NCI-H460 (cell line): ENCODE results near the gene PLA2G2C. TPM values are rescaled to one million over a fixed set of nuclear protein-coding genes. Genes with fewer than 3 reads are reported as not detected.
A peak's percentile ranks its signal among the peaks of the same experiment; 100 is the strongest.

Experiments
- DNase-seq: peaks from one replicate; pipeline ENCODE4 v3.0.0-alpha.2; 2016; ENCODE audit warnings: low read depth; ENCODE audit errors: extremely low read depth
- total RNA-seq: library from RNA; depleted of rRNA; stranded (reverse); fragments of >200 nt; shearing (Covaris generic); gene quantifications from 2 replicates; pipeline ENCODE4 v1.2.3, GENCODE V29; 2014

The PLA2G2C gene
- total RNA-seq, 1 experiment from 2014 or later, result not detected

DNA sequence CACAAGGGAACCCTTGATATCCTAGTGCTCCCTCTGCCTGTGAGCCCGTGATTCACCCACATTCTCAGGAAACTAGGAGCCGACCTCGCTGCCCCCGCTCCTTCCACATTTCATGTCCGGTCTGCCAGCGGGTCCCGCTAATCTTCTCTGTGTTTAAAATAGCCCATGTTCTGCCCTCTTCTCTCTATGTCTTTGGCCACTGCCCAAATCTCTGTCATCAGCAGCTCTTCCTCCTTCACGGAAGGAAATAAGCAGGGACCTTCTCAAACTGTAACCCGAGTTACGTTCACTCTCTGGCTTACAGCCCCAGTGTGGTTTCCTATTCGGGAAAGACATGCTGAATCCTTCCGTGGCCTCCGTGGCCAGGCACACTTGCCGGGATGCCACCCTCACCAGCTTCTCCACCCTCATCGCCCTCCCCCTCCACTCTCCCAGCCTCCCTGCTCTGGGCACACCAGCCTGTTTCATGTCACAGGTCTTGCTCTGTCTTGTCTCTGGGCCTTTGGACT, 21.6 kb downstream of the PLA2G2C start:
- no peak for DNase-seq

DNA sequence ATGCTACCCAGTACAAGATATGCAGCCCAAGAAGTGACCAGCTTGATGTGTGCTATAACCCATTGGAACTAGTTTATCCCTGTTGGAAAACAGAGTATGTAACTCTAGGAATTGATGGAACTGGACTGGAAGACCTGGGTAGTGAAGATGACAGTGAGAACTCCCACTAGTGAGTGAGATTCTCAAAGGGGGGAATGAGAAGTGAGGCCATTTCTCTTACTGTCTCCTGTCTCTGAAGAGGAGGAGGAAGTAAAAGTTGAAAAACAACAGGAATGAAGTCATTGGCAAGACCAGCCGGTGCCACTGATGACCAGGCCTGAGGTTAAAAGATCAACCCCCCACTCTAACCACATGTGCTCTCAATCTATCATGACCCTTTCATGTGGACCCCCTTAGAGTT, 26.3 kb downstream of the PLA2G2C start:
- DNase-seq, result no peak

DNA sequence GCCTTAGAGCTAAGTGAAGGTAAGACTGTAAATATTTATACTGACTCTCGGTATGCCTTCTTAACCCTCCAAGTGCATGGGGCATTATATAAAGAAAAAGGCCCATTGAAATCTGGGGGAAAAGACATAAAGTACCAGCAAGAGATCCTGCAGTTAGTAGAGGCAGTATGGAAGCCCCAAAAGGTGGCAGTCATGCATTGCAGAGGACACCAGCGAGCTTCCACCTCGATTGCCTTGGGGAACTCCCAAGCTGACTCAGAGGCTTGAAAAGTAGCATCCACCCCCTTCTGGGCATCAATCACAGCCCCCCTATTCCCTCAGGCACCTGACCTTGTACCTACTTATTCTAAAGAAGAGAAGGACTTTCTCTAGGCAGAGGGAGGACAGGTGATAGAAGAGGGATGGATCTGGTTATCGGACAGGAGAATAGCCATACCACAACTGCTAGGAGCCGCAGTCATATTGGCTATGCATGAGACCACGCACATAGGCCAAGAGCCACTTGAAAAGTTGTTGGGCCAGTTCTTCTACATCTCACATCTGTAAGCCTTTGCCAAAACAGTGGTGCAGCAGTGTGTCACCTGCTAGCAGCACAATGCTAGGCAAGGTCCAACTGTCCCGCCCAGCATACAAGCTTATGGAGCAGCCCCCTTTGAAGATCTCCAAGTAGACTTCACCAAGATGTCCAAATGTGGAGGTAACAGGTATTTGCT, 27.8 kb downstream of the PLA2G2C start:
- DNase-seq, result no peak

DNA sequence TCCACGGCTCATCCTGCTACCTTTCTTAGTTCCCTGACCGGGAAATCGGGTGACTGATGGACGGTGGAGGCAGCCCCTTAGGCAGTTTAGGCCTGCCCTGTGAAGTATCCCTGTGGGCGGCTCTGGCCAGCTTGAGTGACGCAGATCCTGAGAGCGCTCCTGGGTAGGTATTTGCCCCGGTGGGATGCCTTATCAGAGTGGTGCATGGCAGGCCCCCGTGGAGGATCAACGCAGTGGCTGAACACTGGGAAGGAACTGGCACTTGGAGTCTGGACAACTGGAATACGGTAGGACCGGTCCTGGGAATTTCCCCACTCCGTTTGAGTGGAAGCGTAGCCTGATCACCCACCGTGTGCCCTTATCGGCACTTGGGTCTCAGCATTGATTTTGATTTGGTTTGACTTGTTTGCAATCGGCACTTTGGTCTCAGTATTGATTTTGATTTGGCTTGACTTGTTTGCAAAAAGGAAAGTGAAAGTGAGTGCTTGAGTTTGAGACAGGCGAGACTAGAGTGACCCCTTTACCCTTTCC, 32.0 kb downstream of the PLA2G2C start:
- DNase-seq, result no peak

DNA sequence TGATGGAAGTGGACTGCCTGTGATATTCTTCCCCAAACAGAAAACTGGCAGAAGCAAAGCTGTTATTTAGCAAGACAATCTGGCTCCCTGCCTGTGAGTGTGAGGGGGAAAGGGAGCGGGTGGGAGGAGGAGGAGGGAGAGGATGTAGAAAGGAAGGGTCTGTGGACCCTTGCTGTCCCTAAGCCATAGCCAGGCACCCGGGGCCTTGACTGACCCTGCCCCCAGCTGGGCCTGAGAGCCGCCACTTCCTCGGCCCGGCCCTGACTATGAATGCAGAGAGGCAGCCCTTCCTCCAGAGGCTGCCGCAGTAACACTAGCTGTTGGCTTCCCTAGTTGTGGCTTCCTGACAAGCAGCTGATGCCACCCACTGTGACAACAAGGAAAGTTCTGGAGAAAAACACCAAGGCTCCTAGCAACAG, 33.3 kb downstream of the PLA2G2C start:
- no peak for DNase-seq

DNA sequence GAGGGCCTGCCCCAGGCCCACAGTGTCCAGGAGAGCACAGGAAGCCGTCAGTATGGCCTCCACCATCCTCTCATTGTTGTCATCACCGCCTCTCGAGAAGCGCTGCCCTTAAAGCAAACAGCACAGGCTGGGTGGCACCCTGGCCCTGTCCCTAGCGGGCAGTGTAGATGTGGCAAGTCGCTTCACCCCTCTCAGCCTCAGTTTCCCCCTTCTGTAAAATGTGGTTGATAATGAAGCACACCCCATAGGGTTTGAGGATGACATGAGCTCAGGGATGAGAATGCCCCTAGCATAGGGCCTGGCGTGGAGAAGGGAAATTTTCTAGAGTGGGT, 33.8 kb downstream of the PLA2G2C start:
- DNase-seq, result no peak

DNA sequence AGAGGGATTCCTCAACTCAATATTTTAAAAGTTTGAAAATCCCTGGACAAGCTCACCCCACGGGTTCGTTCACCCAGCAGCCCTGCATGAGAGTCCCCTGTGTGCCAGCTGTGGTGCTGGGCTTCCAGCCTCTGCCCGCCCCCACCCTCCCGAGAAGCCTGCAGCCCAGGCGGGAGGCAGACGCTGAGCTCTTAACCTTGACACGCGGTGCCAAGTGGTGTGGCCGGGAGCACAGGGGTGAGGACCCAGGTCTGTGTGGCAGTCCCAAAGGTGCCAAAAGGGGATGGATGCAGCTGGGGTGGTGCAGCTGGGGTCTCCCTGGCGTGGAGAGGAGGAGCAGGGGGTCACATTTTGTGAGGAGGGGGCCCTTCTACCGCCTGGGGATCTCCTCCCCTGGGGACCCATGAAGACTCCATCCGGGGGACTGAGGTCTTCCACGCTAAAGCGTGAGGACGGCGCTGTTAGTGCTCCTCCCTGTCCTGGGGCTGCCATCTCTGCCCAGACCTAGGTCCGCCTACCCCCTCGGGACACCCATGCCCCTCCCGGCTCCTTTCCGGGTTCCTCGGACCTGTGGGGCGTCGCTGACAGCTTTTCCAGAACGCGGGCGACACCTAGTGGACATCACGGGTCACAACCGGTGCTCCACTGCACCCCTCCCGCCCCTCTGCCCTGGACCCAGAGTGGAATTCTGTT, 34.3 kb downstream of the PLA2G2C start:
- peak; percentile 59 for DNase-seq

DNA sequence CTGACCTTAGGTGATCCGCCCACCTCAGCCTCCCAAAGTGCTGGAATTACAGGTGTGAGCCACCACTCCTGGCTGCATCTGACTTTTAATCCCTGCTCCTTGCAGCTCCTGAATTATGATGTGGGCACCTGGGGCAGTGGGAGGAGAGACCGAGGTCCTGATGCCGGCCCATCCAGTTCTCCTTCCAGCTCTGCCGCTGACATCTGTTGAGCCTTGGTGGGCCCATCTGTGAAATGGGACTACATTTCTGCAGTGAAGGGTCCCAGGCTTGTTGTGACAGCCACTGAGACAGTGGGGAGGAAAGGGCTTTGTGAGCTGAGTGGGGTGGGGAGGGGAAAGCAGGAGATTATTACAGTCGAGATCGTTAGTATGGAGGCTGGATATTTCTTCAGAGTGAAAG, 35.3 kb downstream of the PLA2G2C start:
- DNase-seq, result no peak

DNA sequence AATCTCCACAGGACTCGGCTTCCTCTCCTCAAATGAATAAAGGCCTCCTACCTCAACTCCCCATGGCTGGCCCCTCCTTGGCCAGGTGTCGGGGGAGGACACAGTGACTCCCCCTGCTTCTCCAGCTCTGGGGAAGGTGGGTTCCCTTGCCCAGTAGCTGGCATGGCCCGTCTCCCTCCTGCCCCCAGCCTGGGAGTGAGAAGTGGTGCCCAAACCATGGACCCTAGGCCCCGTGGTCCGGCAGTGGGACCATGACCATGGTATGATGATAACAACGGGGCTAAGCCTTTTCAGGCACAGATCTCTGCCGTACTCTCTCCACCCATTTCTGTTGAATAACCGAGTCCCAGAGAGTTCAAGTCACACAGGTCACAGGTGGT, 36.0 kb downstream of the PLA2G2C start:
- DNase-seq, result no peak

DNA sequence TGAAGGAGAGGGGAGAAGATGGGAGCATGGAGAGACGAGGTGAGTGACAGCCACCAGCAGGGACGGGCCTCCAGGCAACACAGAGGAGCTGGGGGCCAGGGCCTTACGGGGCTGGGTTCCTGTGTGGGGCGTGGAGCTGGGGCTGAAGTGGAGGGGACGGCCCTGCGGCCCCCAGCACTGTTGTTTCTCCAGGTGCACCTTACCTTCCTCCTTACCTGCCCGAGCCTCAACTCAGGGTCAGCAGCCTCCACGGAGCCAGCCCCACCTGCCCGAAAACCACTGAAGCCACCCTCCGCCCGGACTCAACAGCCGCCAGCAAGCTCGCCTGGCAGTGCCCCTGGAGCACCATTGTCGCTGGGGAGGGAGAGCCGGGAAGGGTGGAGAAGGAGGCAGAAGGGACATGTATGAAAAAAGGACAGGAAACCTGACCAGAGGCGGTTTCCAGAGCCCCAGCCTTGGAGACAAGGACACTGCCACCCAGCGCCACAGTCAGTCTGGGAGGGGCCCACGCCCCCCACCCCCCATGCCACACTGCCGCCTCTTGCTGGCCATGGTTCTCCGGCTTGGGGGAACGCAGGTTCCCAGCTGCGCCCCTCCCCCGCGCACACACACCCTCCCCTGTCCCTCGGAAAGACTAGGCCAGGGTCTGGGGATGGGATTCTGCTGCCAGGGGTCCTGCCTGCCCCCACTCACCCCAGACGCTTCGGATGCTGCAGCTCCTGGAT, 36.6 kb downstream of the PLA2G2C start:
- no peak for DNase-seq

DNA sequence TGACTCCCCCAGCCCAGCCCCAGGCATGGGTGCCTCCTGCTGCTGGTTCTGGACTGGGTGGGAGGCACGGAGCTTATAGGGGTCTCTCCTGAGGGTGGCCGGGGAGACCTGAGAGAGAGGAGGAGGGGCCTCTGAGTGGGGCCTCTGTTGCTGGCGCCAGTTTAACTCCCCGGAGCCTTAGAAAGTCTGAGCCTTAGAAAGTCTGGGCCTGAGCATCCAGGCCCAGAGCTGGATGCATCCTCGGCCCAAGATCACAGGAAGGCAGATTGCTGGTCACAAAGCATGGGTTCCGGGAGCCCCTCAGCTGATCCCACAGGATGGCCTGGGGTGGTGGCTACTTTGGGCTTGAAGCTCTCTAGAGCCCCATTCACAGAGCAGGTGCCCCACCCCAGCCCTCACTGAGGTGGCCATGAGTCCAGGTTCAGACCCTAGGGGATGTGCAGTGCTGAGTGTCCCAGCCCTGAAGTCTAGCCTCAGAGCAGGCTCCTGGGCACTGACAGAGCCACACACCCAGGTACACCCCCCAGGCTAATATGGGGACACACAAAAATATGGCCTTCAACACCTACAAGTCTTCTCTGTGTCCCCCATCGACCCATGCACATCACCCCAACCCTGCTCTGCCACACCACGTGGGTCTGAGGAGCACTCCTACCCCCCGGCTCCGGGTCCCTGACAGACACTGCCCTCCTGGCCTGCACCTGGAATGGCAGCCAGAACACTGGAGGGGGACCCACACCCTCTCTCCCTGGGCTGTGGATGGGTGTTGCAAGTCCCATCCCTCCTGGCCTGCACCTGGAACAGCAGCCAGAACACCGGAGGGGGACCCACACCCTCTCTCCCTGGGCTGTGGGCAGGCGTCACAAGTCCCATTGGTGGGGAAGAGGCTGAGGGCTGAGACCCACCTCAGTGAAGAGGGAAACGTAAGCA, 37.5 kb downstream of the PLA2G2C start:
- no peak for DNase-seq

DNA sequence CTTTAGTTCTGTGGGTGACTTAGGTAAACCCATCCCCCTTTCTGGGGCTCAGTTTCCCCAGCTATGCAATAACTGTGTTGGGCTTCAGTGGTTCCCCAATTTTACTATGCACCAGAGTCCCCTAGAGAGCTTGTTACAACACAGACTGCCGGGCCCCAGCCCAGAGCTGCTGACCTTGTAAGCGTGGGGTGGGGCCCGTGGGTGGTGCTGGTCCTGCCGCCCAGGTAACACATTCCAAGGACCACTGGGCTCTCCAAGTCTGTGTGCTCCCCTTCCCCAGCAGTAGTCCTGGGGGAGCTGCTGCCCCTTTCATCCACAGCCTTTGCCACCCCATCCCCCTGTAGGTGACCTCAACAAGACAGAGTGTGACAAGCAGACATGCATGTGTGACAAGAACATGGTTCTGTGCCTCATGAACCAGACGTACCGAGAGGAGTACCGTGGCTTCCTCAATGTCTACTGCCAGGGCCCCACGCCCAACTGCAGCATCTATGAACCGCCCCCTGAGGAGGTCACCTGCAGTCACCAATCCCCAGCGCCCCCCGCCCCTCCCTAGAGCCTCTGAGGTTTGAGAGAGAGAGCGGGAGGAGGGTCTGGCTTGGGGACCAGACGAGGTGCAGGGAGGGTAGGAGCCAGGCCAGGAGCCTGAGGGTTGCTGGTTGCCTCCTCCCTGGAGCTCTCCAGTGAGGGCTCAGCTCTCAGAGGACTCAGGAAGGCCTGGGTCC, 38.3 kb downstream of the PLA2G2C start:
- no peak for DNase-seq

DNA sequence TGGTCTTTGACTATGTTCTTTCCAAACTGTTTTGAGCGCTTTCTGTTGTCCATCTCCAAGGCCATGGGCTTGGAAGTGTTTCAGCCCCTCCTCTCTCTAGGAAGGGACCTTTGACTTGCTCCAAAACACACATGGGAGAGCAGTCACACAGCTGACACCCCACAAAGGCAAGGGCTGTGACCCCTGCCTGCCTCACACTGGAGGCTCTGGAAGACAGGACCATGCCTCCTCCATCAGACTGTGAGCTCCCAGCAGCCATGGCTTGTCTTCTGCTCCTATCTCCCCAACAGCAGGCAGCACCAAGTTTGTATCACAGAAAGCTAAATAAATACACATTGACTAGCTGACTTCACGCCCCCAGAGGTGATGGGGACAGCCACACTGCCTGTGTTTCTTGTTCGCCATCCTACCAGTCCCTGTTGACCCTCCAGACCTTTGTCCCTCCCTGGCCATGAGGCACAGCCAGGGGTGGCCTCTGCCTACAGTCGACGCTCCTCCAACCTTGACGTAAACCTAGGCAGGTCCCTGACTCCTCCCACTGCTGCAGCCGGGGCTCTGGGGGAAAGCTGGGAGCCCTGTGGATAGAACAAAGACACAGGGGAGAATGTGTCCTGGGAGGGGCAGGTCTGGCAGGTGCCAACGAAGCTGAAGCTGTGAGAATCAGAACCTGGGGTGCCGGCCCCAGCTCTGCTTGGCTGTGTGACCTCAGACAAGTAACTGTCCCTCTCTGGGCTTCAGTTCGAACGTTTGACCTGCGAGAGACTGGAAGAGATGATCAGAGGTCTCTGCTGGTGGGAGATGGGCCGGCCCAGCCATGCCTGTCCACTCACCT, 42.4 kb downstream of the PLA2G2C start:
- no peak for DNase-seq

DNA sequence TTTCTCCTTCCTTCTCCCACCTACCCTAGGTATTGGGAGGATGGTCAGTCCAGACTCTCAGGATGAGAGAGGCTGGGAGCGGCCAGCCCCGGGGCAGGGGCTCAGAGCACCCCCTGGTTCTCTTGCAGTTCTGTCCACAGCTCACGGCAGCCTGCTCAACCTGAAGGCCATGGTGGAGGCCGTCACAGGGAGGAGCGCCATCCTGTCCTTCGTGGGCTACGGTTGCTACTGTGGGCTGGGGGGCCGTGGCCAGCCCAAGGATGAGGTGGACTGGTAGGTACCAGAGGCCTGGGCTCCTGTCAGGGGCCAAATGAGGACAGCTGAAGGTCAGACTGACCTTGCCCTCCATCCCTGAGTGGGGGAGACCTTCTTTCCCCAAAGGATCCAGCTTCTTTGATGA, 43.0 kb downstream of the PLA2G2C start:
- no peak for DNase-seq

DNA sequence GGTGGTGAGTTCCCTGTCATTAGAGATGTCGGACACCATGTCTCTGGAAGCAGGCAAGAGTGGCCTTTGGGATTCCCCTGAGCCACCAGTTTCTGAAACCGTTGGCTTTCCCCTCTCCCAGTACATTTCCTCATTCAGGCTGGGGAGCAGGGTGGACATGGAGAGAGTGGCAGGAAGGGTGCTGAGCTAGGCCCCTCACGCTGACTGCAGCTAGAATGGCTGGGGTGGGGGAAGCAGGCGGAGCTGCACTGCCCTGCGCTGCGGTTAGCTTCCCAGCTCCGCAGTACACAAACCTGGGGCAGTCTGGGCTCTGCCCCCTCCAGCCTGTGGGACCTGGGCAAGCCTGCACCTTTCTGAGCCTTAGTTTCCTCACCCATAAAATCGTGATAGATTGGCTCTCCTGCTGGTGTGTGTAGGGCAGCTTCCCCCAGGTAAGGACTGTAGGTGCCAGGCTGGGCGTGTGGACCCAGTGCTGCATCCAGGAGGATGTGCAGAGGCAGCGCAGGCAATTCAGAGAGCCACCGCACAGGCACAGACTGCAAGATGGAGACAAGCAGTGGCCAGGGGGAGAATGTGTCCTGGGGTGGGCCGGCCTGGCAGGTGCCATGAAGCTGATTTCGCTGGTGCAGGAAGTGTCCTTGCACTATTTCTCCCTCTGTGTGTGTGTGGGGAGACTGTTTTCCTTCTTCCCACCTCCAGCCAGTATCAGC, 44.2 kb downstream of the PLA2G2C start:
- no peak for DNase-seq

DNA sequence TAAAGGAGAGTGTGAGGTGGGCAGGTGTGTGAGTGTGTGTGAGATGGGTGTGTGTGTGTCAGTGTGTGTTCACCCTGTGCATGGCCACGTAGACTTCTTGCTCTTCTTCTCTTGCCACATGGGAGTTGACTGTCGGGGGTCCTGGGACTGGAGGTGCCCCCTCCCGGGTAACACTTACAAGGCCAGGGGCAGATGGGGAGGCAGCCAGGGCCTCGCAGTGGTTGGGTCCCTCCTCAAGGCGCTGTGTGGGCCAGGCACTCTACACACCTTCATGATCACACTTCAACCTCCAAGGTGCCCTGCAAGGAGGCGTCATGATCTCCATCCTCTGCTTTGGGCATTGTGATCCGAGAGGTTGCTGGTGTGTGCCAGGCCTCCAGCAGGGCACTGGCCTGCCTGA, 44.9 kb downstream of the PLA2G2C start:
- no peak for DNase-seq

DNA sequence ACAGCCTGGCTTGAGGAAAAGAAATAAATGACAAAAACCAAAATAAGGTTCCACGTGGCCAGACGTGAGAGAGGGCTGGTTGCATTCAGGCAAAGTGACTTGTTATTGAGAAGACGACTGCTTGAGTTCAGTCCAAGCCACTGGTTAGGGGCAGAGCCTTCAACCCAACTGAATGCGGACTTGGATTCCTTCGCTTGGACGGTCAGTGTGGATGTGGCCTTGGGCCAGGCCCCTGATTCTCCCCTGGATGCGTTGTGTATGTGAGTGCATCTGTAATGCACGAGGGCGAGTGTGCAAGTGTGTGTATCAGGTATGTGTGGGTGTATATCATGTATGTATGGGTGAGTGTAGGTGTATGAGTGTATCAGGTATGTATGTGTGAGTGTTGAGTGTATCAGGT, 45.3 kb downstream of the PLA2G2C start:
- DNase-seq, result no peak
